Esophagus mucosa (tissue), 1 donor: ENCODE measurements around the gene ATP1A2. TPM values are rescaled to one million over a fixed set of nuclear protein-coding genes. Genes with fewer than 3 reads are reported as not detected.
"Not testable (repeated sequence)": the region's sequence is repeated elsewhere in the genome, so short reads cannot be mapped to it uniquely, and the experiment has no call there.

Experiments used
- ATAC-seq: fragments of 200-7000 bp; cut with Tn5 transposase; one replicate; pipeline ENCODE4 v1.9.1; 2020
- total RNA-seq: library from RNA; stranded (reverse); gene quantifications from one replicate; pipeline ENCODE4 v1.2.4, GENCODE V29; 2023
- donor health status: DM: yes; HTN: yes; CAD: no.

The ATP1A2 gene
- total RNA-seq, 1 donor from 2014 or later, result 0.80 TPM

GRCh38 chr1:160126342-160126741 is 10.8 kb downstream of the ATP1A2 start:
- not testable (repeated sequence) for ATAC-seq

DNA sequence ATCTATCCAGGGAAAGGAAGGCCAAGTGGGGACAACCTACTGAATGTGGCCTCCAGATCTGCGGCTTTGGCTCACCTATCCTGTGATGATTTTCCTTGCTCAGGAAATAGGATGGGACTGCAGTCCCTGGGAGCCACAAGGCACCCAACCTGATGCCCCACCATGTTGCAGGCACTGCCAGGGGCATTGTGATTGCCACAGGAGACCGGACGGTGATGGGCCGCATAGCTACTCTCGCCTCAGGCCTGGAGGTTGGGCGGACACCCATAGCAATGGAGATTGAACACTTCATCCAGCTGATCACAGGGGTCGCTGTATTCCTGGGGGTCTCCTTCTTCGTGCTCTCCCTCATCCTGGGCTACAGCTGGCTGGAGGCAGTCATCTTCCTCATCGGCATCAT is 11.8 kb downstream of the ATP1A2 start:
- ATAC-seq, result no peak

GRCh38 chr1:160127865-160128523 is 12.4 kb downstream of the ATP1A2 start:
- ATAC-seq, result peak; percentile 32

DNA sequence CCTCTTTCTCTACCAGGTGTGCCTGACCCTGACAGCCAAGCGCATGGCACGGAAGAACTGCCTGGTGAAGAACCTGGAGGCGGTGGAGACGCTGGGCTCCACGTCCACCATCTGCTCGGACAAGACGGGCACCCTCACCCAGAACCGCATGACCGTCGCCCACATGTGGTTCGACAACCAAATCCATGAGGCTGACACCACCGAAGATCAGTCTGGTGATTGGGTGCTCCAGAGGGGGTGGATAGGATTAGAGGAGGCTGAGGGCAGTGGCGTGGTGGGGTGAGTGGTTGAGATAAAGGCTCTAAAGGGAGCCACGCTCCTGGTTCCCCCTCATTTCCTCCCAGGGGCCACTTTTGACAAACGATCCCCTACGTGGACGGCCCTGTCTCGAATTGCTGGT is 13.1 kb downstream of the ATP1A2 start:
- ATAC-seq, result no peak

DNA sequence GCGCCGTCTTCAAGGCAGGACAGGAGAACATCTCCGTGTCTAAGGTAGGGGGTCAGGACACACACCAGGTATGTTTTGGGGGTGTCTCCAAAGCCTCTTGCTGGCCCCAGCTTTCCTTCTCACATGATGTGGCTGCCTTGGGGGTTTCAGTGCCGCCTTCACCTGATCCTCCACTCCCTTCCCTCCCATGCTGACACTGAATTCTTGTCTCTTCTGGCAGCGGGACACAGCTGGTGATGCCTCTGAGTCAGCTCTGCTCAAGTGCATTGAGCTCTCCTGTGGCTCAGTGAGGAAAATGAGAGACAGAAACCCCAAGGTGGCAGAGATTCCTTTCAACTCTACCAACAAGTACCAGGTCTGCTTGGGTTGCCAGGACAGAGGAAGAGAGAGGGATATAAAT is 13.5 kb downstream of the ATP1A2 start:
- ATAC-seq, result no peak

GRCh38 chr1:160129558-160129957 is 14.0 kb downstream of the ATP1A2 start:
- ATAC-seq, result no peak

DNA sequence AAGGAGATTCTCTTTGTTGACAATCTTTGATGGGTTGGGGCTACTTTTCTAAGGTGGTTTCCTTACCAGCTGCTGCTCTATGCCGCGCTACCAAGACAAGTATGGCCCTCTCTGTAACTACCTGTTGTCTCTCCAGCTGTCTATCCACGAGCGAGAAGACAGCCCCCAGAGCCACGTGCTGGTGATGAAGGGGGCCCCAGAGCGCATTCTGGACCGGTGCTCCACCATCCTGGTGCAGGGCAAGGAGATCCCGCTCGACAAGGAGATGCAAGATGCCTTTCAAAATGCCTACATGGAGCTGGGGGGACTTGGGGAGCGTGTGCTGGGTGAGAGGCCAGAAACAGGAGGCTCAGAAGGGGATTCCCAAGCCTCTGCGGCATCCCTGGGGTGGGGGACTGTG is 14.4 kb downstream of the ATP1A2 start:
- no peak for ATAC-seq

DNA sequence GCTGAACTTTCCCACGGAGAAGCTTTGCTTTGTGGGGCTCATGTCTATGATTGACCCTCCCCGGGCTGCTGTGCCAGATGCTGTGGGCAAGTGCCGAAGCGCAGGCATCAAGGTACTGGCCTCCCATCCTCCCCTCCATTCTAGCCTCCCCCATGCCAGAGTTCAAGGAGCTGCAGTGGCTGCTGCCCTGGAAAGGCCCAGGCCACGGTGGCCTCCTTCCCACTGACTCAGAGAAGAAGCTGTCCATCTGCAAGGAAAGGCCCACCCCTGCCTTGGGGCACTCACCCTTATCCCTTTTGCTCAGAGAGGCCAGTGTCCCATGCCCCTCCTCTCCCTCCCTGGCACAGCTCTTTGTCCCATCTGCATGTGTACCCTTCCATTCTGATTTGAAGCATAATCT is 14.9 kb downstream of the ATP1A2 start:
- no peak for ATAC-seq

- ATAC-seq, result no peak
Measured at GRCh38 chr1:160130939-160131338, 15.4 kb downstream of the ATP1A2 start.

DNA sequence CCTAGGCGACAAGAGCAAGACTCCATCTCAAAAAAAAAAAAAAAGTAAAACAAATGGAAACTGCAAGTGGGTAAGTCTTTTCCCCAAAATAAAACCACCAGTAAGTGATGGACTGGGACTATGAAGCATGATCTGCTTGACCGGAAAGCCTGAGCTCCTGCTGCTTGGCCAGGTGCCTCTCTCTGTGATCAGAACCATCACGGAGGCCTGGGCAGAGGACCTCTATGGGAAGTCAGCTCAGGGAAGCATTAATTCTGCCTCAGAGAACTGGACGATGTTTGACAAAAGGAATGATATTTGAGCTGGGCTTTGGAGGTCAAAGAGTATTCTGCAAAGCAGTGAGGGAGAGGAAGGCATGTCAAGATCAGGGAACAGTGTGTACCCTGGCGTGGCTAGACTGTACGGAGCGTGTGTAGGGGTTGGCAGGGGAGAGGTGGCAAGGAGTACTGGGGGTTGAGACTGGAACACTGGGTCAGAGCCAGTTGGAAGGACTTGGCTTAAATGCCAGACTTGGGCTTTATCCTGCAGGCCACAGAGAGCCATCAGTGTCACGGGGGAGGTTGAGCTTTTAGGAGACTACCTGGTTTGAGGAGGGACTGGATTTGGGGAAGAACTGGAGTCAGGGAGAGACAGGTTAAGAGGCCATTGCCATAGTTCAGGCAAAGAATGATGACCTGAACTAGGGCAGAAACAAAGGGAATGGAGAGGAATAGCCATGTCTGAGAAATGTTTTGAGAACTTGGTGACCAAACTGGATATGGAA is 16.4 kb downstream of the ATP1A2 start:
- ATAC-seq, result no peak

DNA sequence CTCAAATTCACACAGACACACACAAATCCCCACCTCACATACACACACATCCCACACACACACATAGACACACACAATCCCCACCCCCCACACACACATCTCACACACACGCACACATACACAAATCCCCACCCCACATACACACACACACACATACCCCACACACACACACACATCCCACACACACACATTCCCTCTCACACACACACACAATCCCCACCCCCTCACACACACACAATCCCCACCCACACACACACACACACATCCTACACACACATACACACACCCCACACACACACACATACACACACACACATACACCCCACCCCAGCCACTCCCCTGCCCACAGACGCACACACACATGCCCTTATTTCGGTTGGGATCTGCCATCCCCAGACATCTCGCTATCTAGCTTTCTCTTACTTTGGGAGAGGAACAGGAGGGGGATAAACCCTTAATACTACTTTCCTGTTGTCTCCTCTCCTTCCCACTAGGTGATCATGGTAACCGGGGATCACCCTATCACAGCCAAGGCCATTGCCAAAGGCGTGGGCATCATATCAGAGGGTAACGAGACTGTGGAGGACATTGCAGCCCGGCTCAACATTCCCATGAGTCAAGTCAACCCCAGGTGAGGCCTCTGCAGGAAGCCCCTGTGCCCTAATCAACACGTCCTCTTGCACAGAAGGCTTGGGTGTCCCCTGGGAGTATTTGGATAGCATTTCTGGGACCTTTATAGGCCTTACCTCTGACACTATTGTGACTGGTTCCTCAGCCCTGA is 18.6 kb downstream of the ATP1A2 start:
- no peak for ATAC-seq

GRCh38 chr1:160134791-160135572 is 19.4 kb downstream of the ATP1A2 start:
- ATAC-seq, result no peak

DNA sequence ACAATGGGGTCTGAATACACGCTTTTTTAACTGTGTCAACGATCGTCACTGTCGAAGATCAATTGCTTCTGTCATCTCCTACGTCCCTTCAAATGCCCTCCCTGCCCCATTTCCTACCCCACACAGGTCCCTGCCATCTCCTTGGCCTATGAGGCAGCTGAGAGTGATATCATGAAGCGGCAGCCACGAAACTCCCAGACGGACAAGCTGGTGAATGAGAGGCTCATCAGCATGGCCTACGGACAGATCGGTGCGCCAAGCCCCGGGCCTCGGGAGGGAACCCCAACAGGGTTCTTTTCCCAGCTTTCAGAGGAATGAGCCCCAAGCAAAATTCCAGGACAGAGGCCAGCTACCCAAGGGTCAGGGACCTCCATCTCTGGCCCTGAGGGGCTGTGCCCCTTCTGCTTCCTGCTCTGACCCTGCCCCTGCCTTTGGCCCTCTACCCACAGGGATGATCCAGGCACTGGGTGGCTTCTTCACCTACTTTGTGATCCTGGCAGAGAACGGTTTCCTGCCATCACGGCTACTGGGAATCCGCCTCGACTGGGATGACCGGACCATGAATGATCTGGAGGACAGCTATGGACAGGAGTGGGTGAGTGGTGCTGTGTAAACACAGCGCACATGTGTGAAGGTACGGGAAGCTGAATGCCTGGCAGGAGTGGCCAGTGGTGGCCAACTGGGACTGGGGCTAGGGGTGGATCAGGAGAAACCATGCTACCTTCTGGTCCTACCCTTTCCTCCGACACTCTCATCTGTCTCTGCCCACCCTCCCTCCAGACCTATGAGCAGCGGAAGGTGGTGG is 20.8 kb downstream of the ATP1A2 start:
- no peak for ATAC-seq

DNA sequence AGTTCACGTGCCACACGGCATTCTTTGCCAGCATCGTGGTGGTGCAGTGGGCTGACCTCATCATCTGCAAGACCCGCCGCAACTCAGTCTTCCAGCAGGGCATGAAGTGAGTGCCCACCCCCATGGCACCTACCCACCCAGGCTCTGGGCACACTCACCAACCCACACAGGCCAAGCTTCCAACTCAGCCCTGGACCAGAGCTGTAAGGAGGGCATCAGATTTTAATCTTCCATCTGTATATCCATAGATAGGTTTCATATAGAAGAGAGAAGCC is 21.3 kb downstream of the ATP1A2 start:
- ATAC-seq, result no peak

- no peak for ATAC-seq
Measured at GRCh38 chr1:160137216-160137862, 21.8 kb downstream of the ATP1A2 start.

DNA sequence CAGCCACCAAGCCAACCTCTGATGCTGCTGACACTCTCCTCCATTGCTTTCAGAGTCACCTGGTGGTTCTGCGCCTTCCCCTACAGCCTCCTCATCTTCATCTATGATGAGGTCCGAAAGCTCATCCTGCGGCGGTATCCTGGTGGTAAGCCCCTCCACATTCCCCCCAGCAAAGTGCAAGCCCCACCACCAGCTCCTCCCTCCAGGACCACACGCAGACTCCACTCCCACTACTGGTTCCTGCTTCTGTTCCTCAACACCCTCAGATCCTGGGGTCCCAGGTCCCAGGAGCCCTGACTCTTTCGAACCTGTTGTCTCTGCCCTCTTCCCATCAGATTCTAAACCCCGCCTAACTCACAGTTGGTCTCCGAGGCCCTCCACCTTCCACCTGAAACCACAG is 24.3 kb downstream of the ATP1A2 start:
- ATAC-seq, result no peak

DNA sequence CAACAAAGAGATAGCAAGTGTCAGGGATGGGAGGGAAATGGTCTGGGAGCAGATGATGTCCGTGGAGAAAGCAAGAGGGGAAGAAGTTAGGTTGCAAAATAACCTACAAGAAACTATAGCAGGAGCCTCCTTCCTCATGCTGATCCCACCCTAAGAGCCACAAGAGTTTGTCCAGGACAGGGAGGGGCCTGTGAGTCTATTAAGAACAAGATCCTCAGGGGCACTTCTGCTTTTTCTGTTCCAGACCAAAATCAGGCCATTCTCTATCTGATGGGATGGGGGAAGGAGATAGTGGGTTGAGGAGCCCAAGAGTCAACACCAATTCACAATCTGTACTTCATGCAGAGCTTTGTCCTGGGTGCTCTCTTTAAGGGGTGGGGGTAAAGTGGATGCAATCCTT is 28.1 kb downstream of the ATP1A2 start:
- no peak for ATAC-seq

DNA sequence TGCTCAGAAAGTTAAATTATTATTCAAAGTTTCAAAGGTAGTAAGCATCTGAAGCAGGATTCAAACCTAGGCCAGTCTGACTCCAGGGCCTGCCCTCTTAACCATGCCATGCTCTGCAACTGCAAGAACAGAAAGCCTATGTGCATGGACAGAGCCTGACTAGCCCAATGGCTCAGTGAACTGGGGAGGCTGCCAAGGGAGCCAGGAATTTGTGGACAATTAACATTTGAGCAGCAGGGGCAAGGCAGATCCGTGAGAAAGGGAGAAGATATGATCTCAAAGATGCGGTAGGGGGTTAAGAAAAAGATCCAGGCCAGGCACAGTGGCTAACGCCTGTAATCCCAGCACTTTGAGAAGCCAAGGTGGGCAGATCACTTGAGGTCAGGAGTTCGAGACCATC is 29.4 kb downstream of the ATP1A2 start:
- no peak for ATAC-seq

GRCh38 chr1:160146107-160146506 is 30.5 kb downstream of the ATP1A2 start:
- no peak for ATAC-seq

- no peak for ATAC-seq
Measured at GRCh38 chr1:160148121-160148520, 32.6 kb downstream of the ATP1A2 start.

- no peak for ATAC-seq
Measured at GRCh38 chr1:160149233-160149632, 33.7 kb downstream of the ATP1A2 start.

- no peak for ATAC-seq
Measured at GRCh38 chr1:160149716-160150115, 34.2 kb downstream of the ATP1A2 start.
